Lower leg skin (tissue), 3 donors: Measurements from ENCODE around the gene DIS3L2.

Experiments used
- CTCF ChIP-seq, 3 donors: fragments of 450-650 bp; IDR thresholded peaks; one replicate each; pipeline ENCODE4 v1.5.1; 2016; ENCODE audit warnings: antibody characterized with exemption in 3 of 3, mild to moderate bottlenecking in 3 of 3, moderate library complexity in 2 of 3
- POLR2A ChIP-seq, 2 donors: fragments of 450-650 bp; IDR thresholded peaks; one replicate each; pipeline ENCODE4 v1.6.1; 2016 to 2017; ENCODE audit warnings: antibody characterized with exemption in 2 of 2, mild to moderate bottlenecking in 1 of 2, moderate library complexity in 1 of 2

- no peak for TF ChIP-seq POLR2A (IDR thresholded peaks at IDR 0.05)
- no peak for TF ChIP-seq CTCF (IDR thresholded peaks at IDR 0.05)
These were observed 371.4 kb downstream of the DIS3L2 start for GRCh38 chr2:232332940-232333259.
